GM23338 (cell line): Measurements from ENCODE around the gene HOXA1. TPM values are rescaled to one million over a fixed set of nuclear protein-coding genes. Genes with fewer than 3 reads are reported as not detected.

Source experiments
- ATAC-seq: fragments of 200-7000 bp; cut with Tn5 transposase; 3 replicates; pipeline ENCODE4 v1.9.1; 2020
- DNase-seq: peaks from one replicate; pipeline ENCODE4 v3.0.0-alpha.2; 2015; ENCODE audit warnings: low spot score
- H2AFZ ChIP-seq: fragments of 200-600 bp; sonication (generic); 2 replicates; pipeline ENCODE4 v1.8.0; 2016; ENCODE audit warnings: antibody characterized with exemption, mild to moderate bottlenecking, moderate library complexity
- H3F3A ChIP-seq: fragments of 200-600 bp; sonication (generic); replicated peaks from 2 replicates; pipeline ENCODE4 v1.8.0; 2017; ENCODE audit warnings: antibody characterized with exemption, mixed run types, low read depth
- H3K27ac ChIP-seq: fragments of 200-600 bp; sonication (generic); 2 replicates; pipeline ENCODE4 v1.6.1; 2016; ENCODE audit warnings: low read depth
- H3K27me3 ChIP-seq: fragments of 200-600 bp; sonication (generic); 2 replicates; pipeline ENCODE4 v1.8.0; 2016; ENCODE audit warnings: mild to moderate bottlenecking, mixed run types, moderate library complexity; ENCODE audit not compliant: insufficient read depth
- H3K36me3 ChIP-seq: fragments of 200-600 bp; sonication (generic); 2 replicates; pipeline ENCODE4 v1.8.0; 2016; ENCODE audit warnings: mild to moderate bottlenecking; ENCODE audit not compliant: insufficient read depth
- H3K4me1 ChIP-seq: fragments of 200-600 bp; sonication (generic); 2 replicates; pipeline ENCODE4 v1.8.0; 2016; ENCODE audit warnings: mild to moderate bottlenecking, moderate library complexity; ENCODE audit not compliant: insufficient read depth
- H3K4me2 ChIP-seq: fragments of 200-600 bp; sonication (generic); 2 replicates; pipeline ENCODE4 v1.7.1; 2017; ENCODE audit warnings: mixed run types
- H3K4me3 ChIP-seq: fragments of 200-600 bp; sonication (generic); 2 replicates; pipeline ENCODE4 v1.6.1; 2016; ENCODE audit warnings: mixed run types
- H3K79me2 ChIP-seq: fragments of 200-600 bp; sonication (generic); replicated peaks from 2 replicates; pipeline ENCODE4 v1.8.0; 2017; ENCODE audit warnings: mild to moderate bottlenecking; ENCODE audit not compliant: insufficient read depth
- H3K9me2 ChIP-seq: fragments of 200-600 bp; sonication (generic); 2 replicates; pipeline ENCODE4 v1.8.0; 2017; ENCODE audit not compliant: insufficient read depth
- H4K20me1 ChIP-seq: fragments of 200-600 bp; sonication (generic); replicated peaks from 2 replicates; pipeline ENCODE4 v1.8.0; 2017; ENCODE audit warnings: mild to moderate bottlenecking; ENCODE audit not compliant: insufficient read depth
- H3K27ac Mint-ChIP-seq: 2 replicates; pipeline ENCODE4 v1.8.0; 2020; ENCODE audit warnings: inconsistent platforms, mild to moderate bottlenecking, moderate library complexity, mixed read lengths
- H3K27me3 Mint-ChIP-seq: 3 replicates; pipeline ENCODE4 v1.8.0; 2022; ENCODE audit warnings: low read depth, mild to moderate bottlenecking, moderate library complexity, mixed read lengths, inconsistent platforms; ENCODE audit not compliant: insufficient read depth, poor library complexity
- H3K36me3 Mint-ChIP-seq: 3 replicates; pipeline ENCODE4 v1.8.0; 2021; ENCODE audit warnings: low read depth, mild to moderate bottlenecking, inconsistent platforms, moderate library complexity, mixed read lengths
- H3K4me1 Mint-ChIP-seq: 3 replicates; pipeline ENCODE4 v1.8.0; 2020; ENCODE audit warnings: mild to moderate bottlenecking, inconsistent platforms, mixed read lengths
- H3K4me3 Mint-ChIP-seq: 3 replicates; pipeline ENCODE4 v1.8.0; 2021; ENCODE audit warnings: moderate library complexity, mild to moderate bottlenecking, inconsistent platforms, mixed read lengths
- H3K9me3 Mint-ChIP-seq: 3 replicates; pipeline ENCODE4 v1.8.0; 2020; ENCODE audit warnings: moderate library complexity, mild to moderate bottlenecking, inconsistent platforms, mixed read lengths
- CREB1 ChIP-seq: fragments of 250-450 bp; sonication (Bioruptor Pico); IDR thresholded peaks from 2 replicates; pipeline ENCODE4 v1.5.0; 2020; ENCODE audit warnings: low read depth, mild to moderate bottlenecking, moderate library complexity
- EZH2 ChIP-seq: fragments of 200-600 bp; sonication (generic); IDR thresholded peaks from one replicate; pipeline ENCODE4 v1.8.0; 2017; ENCODE audit warnings: antibody characterized with exemption, mild to moderate bottlenecking, low read depth; ENCODE audit not compliant: unreplicated experiment
- EZH2phosphoT487 ChIP-seq: fragments of 200-600 bp; sonication (generic); IDR thresholded peaks from one replicate; pipeline ENCODE4 v1.8.1; 2018; ENCODE audit warnings: antibody characterized with exemption; ENCODE audit not compliant: unreplicated experiment
- JUNB ChIP-seq: IDR thresholded peaks from one replicate; pipeline ENCODE4 v1.6.1; 2016; ENCODE audit warnings: antibody characterized with exemption; ENCODE audit not compliant: unreplicated experiment
- NANOG ChIP-seq: IDR thresholded peaks from 2 replicates; pipeline ENCODE4 v1.6.1; 2016; ENCODE audit warnings: antibody characterized with exemption, borderline replicate concordance
- POLR2AphosphoS5 ChIP-seq: IDR thresholded peaks from 2 replicates; pipeline ENCODE4 v1.6.1; 2016; ENCODE audit warnings: antibody characterized with exemption, low read depth
- STAT1 ChIP-seq: IDR thresholded peaks from one replicate; pipeline ENCODE4 v1.6.1; 2016; ENCODE audit warnings: antibody characterized with exemption; ENCODE audit not compliant: unreplicated experiment
- ZNF114 ChIP-seq: fragments of 250-450 bp; sonication (Bioruptor Pico); IDR thresholded peaks from 2 replicates; pipeline ENCODE4 v1.5.0; 2020; ENCODE audit warnings: mild to moderate bottlenecking, moderate library complexity
- ZNF331 ChIP-seq: fragments of 250-450 bp; sonication (Bioruptor Pico); IDR thresholded peaks from 2 replicates; pipeline ENCODE4 v1.5.0; 2020; ENCODE audit warnings: low read depth, mild to moderate bottlenecking, moderate library complexity
- polyA plus RNA-seq: library from polyadenylated mRNA; unstranded; fragments of >200 nt; fragmentation: Nextera tagmentation; extraction: Ambion mirVana; gene quantifications from 2 replicates; pipeline ENCODE4 v1.2.1, GENCODE V29; 2016
- total RNA-seq: library from RNA; depleted of rRNA; stranded (reverse); fragments of >200 nt; shearing (Covaris generic); gene quantifications from 2 replicates; pipeline ENCODE4 v1.2.3, GENCODE V29; 2014
- TF ChIP-seq, protein P1 (sequence below): IDR thresholded peaks from 2 replicates; pipeline ENCODE4 v1.6.1; 2016; ENCODE audit warnings: antibody characterized with exemption
- TF ChIP-seq, protein P2 (sequence below): fragments of 250-450 bp; sonication (Bioruptor Pico); IDR thresholded peaks from 2 replicates; pipeline ENCODE4 v1.5.0; 2020; ENCODE audit warnings: mild to moderate bottlenecking, moderate library complexity
- TF ChIP-seq, protein P3 (sequence below), 2 experiments: fragments of 200-600 bp in 1 of 2; sonication (generic) in 1 of 2; conservative IDR thresholded peaks; 2 replicates each; pipeline versions ENCODE4 v1.5.1 to v1.6.1; 2016 to 2017; ENCODE audit warnings: antibody characterized with exemption in 2 of 2, low read depth in 2 of 2, mild to moderate bottlenecking in 2 of 2, moderate library complexity in 1 of 2
- TF ChIP-seq, protein P4 (sequence below): IDR thresholded peaks from one replicate; pipeline ENCODE4 v1.6.1; 2018; ENCODE audit warnings: antibody characterized with exemption; ENCODE audit not compliant: unreplicated experiment

The HOXA1 gene
- total and polyA plus RNA-seq, 2 experiments from 2014 or later: not detected

DNA sequence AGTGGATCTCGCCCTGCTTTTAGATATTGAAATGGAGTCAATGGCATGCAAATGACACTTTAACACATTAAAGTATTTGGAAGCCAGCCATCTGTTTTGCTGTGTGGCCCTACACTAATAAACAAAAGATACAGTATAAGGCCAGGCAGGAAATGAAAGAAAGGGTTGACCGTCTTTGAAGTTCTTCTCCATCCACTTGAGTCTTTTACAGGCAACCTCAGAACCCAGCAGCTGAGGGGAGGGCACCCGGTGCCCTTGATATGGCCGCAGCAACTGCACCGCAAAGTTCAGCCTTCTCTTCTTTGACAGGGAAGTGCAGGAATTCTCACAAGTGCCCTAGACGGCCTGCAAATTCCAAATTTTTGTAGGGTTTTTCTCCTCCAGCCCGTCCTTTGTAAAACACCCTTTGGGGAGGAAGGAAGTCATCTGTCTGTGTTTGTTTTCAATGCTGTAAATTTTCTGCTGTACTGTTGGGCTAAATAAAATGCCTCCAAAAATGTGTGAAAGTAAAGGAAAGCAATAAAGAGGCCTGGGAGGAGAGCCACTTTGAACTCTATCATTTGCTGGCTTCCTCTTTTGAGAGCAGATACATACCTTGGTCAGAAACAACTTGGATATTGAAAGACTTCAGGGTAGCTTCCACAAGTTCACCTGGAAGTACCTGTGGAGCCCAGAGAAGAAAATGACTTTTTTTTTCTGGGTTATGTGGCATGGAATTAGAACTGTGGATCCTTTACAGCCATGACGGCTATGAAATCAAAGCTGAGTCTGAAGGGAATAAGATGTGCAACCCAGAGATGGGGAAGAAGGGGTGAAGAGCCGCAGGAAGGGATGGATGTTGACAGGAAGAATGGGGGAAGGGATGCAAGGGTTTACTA is 3.6 kb downstream of the HOXA1 start:
- H3K36me3 Mint-ChIP-seq: no peaks in the 10 kb centered on the region
- Histone ChIP-seq H3K79me2 (no peaks in the 10 kb centered on the region), H3K36me3 (no peaks in the 10 kb centered on the region), H2AFZ (no peak overlapping the region), H3K4me2 (peak overlapping the region; percentile 33; the same call in 1 of the 2 replicates), H3K27me3 (peaks cover 100% of the 10 kb centered on the region), H3K4me3 (no peak overlapping the region), H4K20me1 (peaks cover 46% of the 10 kb centered on the region), H3K27ac (no peak overlapping the region), H3K9me2 (no peaks in the 10 kb centered on the region), H3F3A (peaks cover 36% of the 10 kb centered on the region), H3K4me1 (peaks cover 51% of the 10 kb centered on the region)
- H3K9me3 Mint-ChIP-seq: peaks cover 12% of the 10 kb centered on the region; the same call in 2 of the 3 replicates
- H3K27ac Mint-ChIP-seq: no peak overlapping the region
- peaks cover 42% of the 10 kb centered on the region for H3K4me1 Mint-ChIP-seq
- H3K27me3 Mint-ChIP-seq: peaks cover 100% of the 10 kb centered on the region
- no peak overlapping the region; the same call in 2 of the 3 replicates for H3K4me3 Mint-ChIP-seq
- ATAC-seq (peak; percentile 10), DNase-seq (peak; percentile 83)
- TF ChIP-seq POLR2AphosphoS5 (no peak), EZH2phosphoT487 (peak; percentile 75), ZNF114 (CRISPR knock-in tag) (no peak), STAT1 (no peak), JUNB (no peak), ZNF331 (CRISPR knock-in tag) (no peak), NANOG (peak; percentile 88), EZH2 (peak; percentile 86), CREB1 (CRISPR knock-in tag) (no peak)
- TF ChIP-seq, protein P1, sequence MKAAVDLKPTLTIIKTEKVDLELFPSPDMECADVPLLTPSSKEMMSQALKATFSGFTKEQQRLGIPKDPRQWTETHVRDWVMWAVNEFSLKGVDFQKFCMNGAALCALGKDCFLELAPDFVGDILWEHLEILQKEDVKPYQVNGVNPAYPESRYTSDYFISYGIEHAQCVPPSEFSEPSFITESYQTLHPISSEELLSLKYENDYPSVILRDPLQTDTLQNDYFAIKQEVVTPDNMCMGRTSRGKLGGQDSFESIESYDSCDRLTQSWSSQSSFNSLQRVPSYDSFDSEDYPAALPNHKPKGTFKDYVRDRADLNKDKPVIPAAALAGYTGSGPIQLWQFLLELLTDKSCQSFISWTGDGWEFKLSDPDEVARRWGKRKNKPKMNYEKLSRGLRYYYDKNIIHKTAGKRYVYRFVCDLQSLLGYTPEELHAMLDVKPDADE: peak; percentile 74
- TF ChIP-seq, protein P2, sequence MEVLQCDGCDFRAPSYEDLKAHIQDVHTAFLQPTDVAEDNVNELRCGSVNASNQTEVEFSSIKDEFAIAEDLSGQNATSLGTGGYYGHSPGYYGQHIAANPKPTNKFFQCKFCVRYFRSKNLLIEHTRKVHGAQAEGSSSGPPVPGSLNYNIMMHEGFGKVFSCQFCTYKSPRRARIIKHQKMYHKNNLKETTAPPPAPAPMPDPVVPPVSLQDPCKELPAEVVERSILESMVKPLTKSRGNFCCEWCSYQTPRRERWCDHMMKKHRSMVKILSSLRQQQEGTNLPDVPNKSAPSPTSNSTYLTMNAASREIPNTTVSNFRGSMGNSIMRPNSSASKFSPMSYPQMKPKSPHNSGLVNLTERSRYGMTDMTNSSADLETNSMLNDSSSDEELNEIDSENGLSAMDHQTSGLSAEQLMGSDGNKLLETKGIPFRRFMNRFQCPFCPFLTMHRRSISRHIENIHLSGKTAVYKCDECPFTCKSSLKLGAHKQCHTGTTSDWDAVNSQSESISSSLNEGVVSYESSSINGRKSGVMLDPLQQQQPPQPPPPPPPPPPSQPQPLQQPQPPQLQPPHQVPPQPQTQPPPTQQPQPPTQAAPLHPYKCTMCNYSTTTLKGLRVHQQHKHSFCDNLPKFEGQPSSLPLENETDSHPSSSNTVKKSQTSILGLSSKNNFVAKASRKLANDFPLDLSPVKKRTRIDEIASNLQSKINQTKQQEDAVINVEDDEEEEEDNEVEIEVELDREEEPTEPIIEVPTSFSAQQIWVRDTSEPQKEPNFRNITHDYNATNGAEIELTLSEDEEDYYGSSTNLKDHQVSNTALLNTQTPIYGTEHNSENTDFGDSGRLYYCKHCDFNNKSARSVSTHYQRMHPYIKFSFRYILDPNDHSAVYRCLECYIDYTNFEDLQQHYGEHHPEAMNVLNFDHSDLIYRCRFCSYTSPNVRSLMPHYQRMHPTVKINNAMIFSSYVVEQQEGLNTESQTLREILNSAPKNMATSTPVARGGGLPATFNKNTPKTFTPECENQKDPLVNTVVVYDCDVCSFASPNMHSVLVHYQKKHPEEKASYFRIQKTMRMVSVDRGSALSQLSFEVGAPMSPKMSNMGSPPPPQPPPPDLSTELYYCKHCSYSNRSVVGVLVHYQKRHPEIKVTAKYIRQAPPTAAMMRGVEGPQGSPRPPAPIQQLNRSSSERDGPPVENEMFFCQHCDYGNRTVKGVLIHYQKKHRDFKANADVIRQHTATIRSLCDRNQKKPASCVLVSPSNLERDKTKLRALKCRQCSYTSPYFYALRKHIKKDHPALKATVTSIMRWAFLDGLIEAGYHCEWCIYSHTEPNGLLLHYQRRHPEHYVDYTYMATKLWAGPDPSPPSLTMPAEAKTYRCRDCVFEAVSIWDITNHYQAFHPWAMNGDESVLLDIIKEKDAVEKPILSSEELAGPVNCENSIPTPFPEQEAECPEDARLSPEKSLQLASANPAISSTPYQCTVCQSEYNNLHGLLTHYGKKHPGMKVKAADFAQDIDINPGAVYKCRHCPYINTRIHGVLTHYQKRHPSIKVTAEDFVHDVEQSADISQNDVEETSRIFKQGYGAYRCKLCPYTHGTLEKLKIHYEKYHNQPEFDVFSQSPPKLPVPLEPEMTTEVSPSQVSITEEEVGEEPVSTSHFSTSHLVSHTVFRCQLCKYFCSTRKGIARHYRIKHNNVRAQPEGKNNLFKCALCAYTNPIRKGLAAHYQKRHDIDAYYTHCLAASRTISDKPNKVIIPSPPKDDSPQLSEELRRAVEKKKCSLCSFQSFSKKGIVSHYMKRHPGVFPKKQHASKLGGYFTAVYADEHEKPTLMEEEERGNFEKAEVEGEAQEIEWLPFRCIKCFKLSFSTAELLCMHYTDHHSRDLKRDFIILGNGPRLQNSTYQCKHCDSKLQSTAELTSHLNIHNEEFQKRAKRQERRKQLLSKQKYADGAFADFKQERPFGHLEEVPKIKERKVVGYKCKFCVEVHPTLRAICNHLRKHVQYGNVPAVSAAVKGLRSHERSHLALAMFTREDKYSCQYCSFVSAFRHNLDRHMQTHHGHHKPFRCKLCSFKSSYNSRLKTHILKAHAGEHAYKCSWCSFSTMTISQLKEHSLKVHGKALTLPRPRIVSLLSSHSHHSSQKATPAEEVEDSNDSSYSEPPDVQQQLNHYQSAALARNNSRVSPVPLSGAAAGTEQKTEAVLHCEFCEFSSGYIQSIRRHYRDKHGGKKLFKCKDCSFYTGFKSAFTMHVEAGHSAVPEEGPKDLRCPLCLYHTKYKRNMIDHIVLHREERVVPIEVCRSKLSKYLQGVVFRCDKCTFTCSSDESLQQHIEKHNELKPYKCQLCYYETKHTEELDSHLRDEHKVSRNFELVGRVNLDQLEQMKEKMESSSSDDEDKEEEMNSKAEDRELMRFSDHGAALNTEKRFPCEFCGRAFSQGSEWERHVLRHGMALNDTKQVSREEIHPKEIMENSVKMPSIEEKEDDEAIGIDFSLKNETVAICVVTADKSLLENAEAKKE (CRISPR knock-in tag): no peak
- TF ChIP-seq, protein P3, sequence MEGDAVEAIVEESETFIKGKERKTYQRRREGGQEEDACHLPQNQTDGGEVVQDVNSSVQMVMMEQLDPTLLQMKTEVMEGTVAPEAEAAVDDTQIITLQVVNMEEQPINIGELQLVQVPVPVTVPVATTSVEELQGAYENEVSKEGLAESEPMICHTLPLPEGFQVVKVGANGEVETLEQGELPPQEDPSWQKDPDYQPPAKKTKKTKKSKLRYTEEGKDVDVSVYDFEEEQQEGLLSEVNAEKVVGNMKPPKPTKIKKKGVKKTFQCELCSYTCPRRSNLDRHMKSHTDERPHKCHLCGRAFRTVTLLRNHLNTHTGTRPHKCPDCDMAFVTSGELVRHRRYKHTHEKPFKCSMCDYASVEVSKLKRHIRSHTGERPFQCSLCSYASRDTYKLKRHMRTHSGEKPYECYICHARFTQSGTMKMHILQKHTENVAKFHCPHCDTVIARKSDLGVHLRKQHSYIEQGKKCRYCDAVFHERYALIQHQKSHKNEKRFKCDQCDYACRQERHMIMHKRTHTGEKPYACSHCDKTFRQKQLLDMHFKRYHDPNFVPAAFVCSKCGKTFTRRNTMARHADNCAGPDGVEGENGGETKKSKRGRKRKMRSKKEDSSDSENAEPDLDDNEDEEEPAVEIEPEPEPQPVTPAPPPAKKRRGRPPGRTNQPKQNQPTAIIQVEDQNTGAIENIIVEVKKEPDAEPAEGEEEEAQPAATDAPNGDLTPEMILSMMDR (conservative IDR thresholded peaks at IDR 0.05; ENCODE audit: low read depth in 2 of 2): no peak
- TF ChIP-seq, protein P4, sequence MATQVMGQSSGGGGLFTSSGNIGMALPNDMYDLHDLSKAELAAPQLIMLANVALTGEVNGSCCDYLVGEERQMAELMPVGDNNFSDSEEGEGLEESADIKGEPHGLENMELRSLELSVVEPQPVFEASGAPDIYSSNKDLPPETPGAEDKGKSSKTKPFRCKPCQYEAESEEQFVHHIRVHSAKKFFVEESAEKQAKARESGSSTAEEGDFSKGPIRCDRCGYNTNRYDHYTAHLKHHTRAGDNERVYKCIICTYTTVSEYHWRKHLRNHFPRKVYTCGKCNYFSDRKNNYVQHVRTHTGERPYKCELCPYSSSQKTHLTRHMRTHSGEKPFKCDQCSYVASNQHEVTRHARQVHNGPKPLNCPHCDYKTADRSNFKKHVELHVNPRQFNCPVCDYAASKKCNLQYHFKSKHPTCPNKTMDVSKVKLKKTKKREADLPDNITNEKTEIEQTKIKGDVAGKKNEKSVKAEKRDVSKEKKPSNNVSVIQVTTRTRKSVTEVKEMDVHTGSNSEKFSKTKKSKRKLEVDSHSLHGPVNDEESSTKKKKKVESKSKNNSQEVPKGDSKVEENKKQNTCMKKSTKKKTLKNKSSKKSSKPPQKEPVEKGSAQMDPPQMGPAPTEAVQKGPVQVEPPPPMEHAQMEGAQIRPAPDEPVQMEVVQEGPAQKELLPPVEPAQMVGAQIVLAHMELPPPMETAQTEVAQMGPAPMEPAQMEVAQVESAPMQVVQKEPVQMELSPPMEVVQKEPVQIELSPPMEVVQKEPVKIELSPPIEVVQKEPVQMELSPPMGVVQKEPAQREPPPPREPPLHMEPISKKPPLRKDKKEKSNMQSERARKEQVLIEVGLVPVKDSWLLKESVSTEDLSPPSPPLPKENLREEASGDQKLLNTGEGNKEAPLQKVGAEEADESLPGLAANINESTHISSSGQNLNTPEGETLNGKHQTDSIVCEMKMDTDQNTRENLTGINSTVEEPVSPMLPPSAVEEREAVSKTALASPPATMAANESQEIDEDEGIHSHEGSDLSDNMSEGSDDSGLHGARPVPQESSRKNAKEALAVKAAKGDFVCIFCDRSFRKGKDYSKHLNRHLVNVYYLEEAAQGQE: no peak
